Naive thymus-derived CD8-positive, alpha-beta T cell (primary cell): Measurements from ENCODE around the gene LRGUK. TPM values are rescaled to one million over a fixed set of nuclear protein-coding genes. Genes with fewer than 3 reads are reported as not detected.

ENCODE experiments used
- ATAC-seq, 2 donors: fragments of 150-1000 bp; cut with Tn5 transposase in 1 of 2; sonication (Bioruptor Pico), chemical (Tn5 transposase) in 1 of 2; 1 replicate in 1 of 2; 2 replicates in 1 of 2; pipeline ENCODE4 v1.10.0; 2021; ENCODE audit warnings: mild to moderate bottlenecking in 2 of 2, moderate library complexity in 2 of 2
- POLR2A ChIA-PET: fragments of 350-600 bp; sonication (Branson Sonifier 250); formaldehyde crosslinking; loops from one replicate; lab custom pipeline; 2021; ENCODE audit warnings: antibody characterized with exemption; lab: Charles Lee
- DNase-seq, 10 donors: peaks; one replicate each; pipeline versions ENCODE4 v3.0.0 to v3.0.0-alpha.2; 2020 to 2022
- H3K27ac Mint-ChIP-seq, 10 donors: one replicate each; pipeline ENCODE4 v1.8.0; 2020 to 2022; ENCODE audit warnings: mild to moderate bottlenecking in 10 of 10, mixed read lengths in 10 of 10, moderate library complexity in 4 of 10, inconsistent platforms in 1 of 10
- H3K27me3 Mint-ChIP-seq, 5 donors: one replicate each; pipeline ENCODE4 v1.8.0; 2021 to 2022; ENCODE audit warnings: mixed read lengths in 5 of 5
- H3K36me3 Mint-ChIP-seq, 3 donors: one replicate each; pipeline ENCODE4 v1.8.0; 2020 to 2022; ENCODE audit warnings: mixed read lengths in 3 of 3, mild to moderate bottlenecking in 2 of 3, inconsistent platforms in 1 of 3
- H3K4me1 Mint-ChIP-seq, 4 donors: one replicate each; pipeline ENCODE4 v1.8.0; 2021 to 2022; ENCODE audit warnings: mixed read lengths in 4 of 4
- H3K4me3 Mint-ChIP-seq, 10 donors: one replicate each; pipeline ENCODE4 v1.8.0; 2020 to 2022; ENCODE audit warnings: mild to moderate bottlenecking in 10 of 10, mixed read lengths in 10 of 10, moderate library complexity in 6 of 10, inconsistent platforms in 1 of 10
- H3K9me3 Mint-ChIP-seq, 9 donors: one replicate each; pipeline ENCODE4 v1.8.0; 2020 to 2022; ENCODE audit warnings: mixed read lengths in 9 of 9, mild to moderate bottlenecking in 3 of 9, inconsistent platforms in 1 of 9, moderate library complexity in 1 of 9
- polyA plus RNA-seq, 3 donors: library from polyadenylated mRNA; unstranded; fragments of 300-500 nt; fragmentation: Illumina TruSeq; gene quantifications; one replicate each; pipeline ENCODE4 v1.2.3, GENCODE V29; 2021
- total RNA-seq, 8 experiments: library from RNA in 2 of 8; stranded (reverse) in 2 of 8; gene quantifications; one replicate each; pipeline ENCODE4 v1.2.3 and lab custom pipeline; 2021 to 2026

Gene LRGUK
- total and polyA plus RNA-seq, 5 experiments from 2014 or later, result 0.09 to 0.60 (median 0.34) TPM; not detected in 2

DNA sequence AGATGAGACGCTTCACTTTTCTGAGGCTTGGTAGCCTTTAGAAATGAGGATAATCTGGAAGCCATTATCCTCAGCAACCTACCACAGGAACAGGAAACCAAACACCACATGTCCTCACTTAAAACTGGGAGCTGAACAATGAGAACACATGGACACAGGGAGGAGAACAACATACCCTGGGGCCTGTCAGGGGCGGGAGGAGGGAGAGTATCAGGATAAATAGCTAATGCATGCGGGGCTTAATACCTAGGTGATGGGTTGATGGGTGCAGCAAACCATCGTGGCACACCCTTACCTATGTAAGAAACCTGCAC, 48.9 kb downstream of the LRGUK start:
- no peaks in the 10 kb centered on the region for H3K9me3 Mint-ChIP-seq
- peaks cover 0 to 6% (median 0%) of the 10 kb centered on the region in 4 donors for H3K4me1 Mint-ChIP-seq
- H3K27ac Mint-ChIP-seq, result no peak overlapping the region
- no peaks in the 10 kb centered on the region for H3K36me3 Mint-ChIP-seq
- DNase-seq, result no peak
- H3K4me3 Mint-ChIP-seq, result no peak overlapping the region
- ATAC-seq, result no peak
- POLR2A ChIA-PET, result no interaction called here
- H3K27me3 Mint-ChIP-seq, result peaks cover 0 to 7% (median 0%) of the 10 kb centered on the region in 5 donors

DNA sequence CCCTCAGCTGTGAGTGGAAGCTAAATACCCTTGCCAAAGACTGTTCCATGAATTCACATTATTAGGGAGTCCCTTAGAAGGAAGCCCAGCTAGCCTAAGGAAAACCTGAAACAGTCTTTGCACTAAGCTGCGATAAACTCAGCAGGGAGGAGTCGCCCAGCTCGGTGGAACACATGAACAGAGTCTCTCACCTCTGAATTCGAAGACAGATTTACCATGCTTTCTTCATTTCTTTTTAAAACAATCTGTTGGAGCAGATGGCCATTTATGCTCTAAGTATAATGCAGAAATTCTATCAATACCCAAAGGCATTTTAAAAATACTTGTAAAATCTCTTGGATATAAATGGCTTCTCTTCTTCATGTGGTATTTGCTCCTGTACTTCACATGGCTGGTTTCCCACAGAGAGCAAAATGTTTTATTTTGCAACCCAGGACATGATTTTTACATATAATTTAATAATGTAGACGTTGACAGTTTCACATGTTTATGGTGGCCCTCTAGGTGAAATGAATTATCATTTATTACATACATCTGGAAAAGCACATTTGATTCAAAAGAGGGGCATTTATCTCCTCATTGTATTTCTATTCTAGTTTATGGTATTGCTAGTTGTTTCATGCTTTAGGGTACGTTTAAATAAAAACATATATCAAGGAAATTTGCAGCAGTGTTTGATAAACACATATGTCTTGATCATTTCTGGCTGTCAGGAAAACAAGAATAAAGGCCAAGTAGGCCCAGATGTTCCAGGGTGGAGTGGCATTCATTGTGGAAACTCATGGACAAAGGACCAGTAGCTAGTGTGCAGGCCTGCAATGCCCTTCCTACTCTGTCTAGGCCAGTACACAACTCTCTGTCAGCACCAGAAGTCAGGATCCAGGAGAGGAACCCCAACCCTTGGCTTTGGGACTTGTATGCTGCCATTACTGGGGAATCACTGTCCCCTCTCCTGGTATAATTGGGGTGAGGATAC, 52.2 kb downstream of the LRGUK start:
- no peaks in the 10 kb centered on the region for H3K9me3 Mint-ChIP-seq
- H3K27ac Mint-ChIP-seq, result no peak overlapping the region
- ATAC-seq (no peak), DNase-seq (no peak)
- peaks cover 0 to 3% (median 0%) of the 10 kb centered on the region in 5 donors for H3K27me3 Mint-ChIP-seq
- peaks cover 0 to 2% (median 0%) of the 10 kb centered on the region in 4 donors for H3K4me1 Mint-ChIP-seq
- H3K4me3 Mint-ChIP-seq, result no peak overlapping the region
- peaks cover 0 to 1% (median 0%) of the 10 kb centered on the region in 3 donors for H3K36me3 Mint-ChIP-seq
- POLR2A ChIA-PET, result no interaction called here

DNA sequence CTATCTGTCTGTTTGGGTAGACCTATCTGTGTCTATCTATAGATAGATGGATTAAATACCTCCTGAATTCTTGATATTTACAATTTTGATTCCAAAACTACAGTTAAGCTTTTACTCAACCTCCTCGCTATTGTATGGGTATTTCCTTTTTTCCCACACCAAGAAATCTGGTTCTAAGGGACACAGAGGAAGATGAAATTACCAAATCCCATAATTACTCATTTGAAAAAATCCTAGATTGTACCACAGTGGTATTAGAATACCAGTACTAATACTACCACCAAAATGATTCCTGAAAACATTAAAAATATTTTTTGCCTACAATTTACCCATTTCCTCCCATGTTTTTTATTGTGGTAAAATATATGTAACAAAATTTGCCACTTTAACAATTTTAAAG, 53.2 kb downstream of the LRGUK start:
- Mint-ChIP-seq H3K27ac (no peak overlapping the region), H3K4me3 (no peak overlapping the region), H3K4me1 (no peaks in the 10 kb centered on the region), H3K27me3 (peaks cover 0 to 3% (median 0%) of the 10 kb centered on the region in 5 donors), H3K36me3 (peaks cover 0 to 5% (median 0%) of the 10 kb centered on the region in 3 donors), H3K9me3 (no peaks in the 10 kb centered on the region)
- POLR2A ChIA-PET, result no interaction called here
- DNase-seq (no peak), ATAC-seq (no peak)

DNA sequence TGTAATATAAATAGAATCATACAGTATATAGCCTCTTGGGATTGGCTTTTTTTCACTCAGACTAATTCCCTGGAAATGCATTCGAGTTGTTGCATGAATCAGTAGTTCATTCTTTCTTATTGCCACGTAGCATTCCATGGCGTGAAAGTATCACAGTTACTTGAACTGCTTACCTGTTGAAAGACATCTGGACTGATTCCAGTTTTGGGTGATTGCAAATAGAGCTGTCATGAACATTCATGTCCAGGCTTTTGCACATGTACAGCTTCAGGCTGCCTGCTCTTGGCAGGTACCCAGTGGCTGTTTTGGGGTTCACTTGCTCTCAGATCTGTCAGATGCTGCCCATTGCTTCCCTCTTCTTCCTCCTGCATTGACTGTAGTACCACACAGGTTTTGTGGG, 54.9 kb downstream of the LRGUK start:
- Mint-ChIP-seq H3K36me3 (peaks cover 0 to 5% (median 0%) of the 10 kb centered on the region in 3 donors), H3K4me3 (no peak overlapping the region), H3K27ac (no peak overlapping the region), H3K9me3 (no peaks in the 10 kb centered on the region), H3K27me3 (peaks cover 0 to 3% (median 0%) of the 10 kb centered on the region in 5 donors), H3K4me1 (no peaks in the 10 kb centered on the region)
- POLR2A ChIA-PET, result no interaction called here
- DNase-seq (no peak), ATAC-seq (no peak)

DNA sequence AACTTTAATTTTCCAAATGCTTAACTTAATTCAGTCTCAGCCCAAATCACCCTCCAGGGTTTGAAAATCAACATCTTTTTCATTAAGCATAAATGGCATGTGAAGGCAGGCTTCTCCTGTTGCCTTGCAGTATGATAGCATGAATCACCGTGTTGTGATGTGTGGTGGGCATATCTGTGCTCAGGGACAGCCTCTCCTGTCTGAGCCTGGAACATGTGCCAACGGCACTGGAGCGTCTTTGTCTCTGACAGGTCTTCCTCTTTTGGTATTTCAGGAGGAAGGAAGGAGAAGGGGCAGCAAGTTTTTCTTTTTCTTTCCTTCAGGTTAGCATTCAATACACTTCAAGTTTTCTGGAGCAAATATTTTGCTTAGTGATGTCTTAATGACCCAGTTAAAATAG, 57.6 kb downstream of the LRGUK start:
- peaks cover 0 to 5% (median 0%) of the 10 kb centered on the region in 3 donors for H3K36me3 Mint-ChIP-seq
- H3K4me1 Mint-ChIP-seq, result no peaks in the 10 kb centered on the region
- POLR2A ChIA-PET, result no interaction called here
- DNase-seq (no peak), ATAC-seq (no peak)
- H3K4me3 Mint-ChIP-seq, result no peak overlapping the region
- peaks cover 0 to 8% (median 3%) of the 10 kb centered on the region in 5 donors for H3K27me3 Mint-ChIP-seq
- no peaks in the 10 kb centered on the region for H3K9me3 Mint-ChIP-seq
- H3K27ac Mint-ChIP-seq, result no peak overlapping the region

DNA sequence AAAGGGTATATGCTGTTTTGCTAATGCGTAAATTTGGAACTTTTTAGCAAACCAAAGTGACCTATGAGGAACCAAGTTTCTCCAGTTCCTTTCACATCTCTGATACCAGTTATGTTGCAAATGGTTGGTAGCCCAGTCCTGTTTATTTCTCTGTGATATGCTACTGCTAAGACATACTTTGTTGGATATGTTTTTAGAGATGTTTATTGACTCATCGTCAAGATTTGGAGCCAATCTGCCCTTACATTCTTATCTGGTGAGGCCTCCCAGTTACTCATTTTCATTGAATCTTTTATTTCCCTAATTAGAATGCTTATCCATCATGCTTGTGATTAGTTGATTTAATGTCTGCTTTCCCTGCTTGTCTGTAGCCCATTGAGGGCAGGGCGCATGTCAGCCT, 58.9 kb downstream of the LRGUK start:
- POLR2A ChIA-PET, result no interaction called here
- H3K27me3 Mint-ChIP-seq, result peaks cover 0 to 8% (median 3%) of the 10 kb centered on the region in 5 donors
- no peak for ATAC-seq
- H3K36me3 Mint-ChIP-seq, result peaks cover 0 to 5% (median 0%) of the 10 kb centered on the region in 3 donors
- H3K4me1 Mint-ChIP-seq, result no peaks in the 10 kb centered on the region
- DNase-seq, result no peak
- H3K9me3 Mint-ChIP-seq, result no peaks in the 10 kb centered on the region
- no peak overlapping the region for H3K27ac Mint-ChIP-seq
- H3K4me3 Mint-ChIP-seq, result no peak overlapping the region

DNA sequence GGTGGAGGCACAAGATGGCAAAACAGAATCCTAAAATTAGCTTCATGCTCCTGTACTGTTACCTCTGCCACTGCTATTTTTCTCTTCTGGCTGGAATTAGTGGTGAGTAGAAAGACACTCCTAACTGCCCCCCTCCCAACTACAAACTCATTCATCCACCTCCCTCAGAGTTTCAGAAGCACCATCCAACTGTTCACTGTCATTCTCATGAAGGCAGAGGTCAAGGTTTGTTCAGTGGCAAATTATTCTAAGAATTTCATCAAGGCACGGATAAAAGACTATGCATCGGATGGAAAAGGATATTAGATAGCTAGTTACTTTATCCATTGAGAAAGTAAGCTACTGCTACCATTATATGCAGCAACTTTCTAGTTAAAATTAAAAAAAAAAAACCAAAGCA, 59.7 kb downstream of the LRGUK start:
- H3K4me1 Mint-ChIP-seq, result no peaks in the 10 kb centered on the region
- POLR2A ChIA-PET, result no interaction called here
- no peak for ATAC-seq

DNA sequence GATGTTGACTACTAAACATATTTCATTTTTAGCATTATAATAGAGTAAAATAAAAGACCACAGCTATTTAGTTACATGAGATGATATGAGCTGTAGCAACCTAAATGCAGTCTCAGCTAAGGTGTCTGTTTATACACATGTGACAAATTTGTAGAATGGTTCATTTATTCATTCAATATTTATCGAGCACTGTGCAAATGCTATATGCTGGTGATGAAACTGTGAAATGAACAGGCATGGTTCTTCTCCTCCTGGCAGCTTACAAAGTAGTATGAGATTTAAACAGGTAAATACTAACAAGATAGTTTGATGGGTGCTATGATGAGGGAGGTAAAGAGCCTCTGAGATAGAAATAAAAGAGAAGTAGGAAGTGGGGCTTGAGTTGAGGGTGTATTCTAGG, 60.8 kb downstream of the LRGUK start:
- DNase-seq (no peak), ATAC-seq (no peak)
- H3K27ac Mint-ChIP-seq, result no peak overlapping the region
- H3K27me3 Mint-ChIP-seq, result peaks cover 0 to 8% (median 0%) of the 10 kb centered on the region in 5 donors
- no peaks in the 10 kb centered on the region for H3K4me1 Mint-ChIP-seq
- peaks cover 0 to 5% (median 0%) of the 10 kb centered on the region in 3 donors for H3K36me3 Mint-ChIP-seq
- no peaks in the 10 kb centered on the region for H3K9me3 Mint-ChIP-seq
- POLR2A ChIA-PET, result no interaction called here
- no peak overlapping the region for H3K4me3 Mint-ChIP-seq

More for the DNA sequence above, 59.7 kb downstream of the LRGUK start:
- Mint-ChIP-seq H3K9me3 (no peaks in the 10 kb centered on the region), H3K27ac (no peak overlapping the region), H3K36me3 (peaks cover 0 to 5% (median 0%) of the 10 kb centered on the region in 3 donors), H3K4me3 (no peak overlapping the region), H3K27me3 (peaks cover 0 to 8% (median 3%) of the 10 kb centered on the region in 5 donors)
- DNase-seq, result no peak

DNA sequence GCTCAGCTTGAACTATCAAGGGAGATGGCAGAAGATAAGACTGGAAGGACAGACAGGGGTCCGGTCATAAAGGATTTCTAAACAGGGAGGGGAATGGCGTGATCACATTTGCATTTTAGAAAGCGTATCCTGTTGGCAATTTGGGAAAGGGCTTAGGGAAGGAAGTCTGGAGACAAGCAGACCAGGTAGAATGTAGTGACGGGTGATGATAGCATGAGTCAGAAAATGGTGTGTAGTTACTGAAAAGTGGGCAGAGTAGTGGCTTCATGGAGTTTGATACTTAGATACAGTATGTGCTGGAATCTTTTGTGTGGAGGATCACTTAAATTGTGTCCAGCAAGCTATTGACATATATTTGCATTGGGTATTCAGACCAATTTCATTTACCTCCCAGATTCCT, 61.2 kb downstream of the LRGUK start:
- no peaks in the 10 kb centered on the region for H3K9me3 Mint-ChIP-seq
- POLR2A ChIA-PET, result no interaction called here
- no peak overlapping the region for H3K4me3 Mint-ChIP-seq
- peaks cover 0 to 5% (median 0%) of the 10 kb centered on the region in 3 donors for H3K36me3 Mint-ChIP-seq
- H3K27ac Mint-ChIP-seq, result no peak overlapping the region
- H3K27me3 Mint-ChIP-seq, result peaks cover 0 to 8% (median 0%) of the 10 kb centered on the region in 5 donors
- no peak for ATAC-seq
- no peaks in the 10 kb centered on the region for H3K4me1 Mint-ChIP-seq
- no peak for DNase-seq

DNA sequence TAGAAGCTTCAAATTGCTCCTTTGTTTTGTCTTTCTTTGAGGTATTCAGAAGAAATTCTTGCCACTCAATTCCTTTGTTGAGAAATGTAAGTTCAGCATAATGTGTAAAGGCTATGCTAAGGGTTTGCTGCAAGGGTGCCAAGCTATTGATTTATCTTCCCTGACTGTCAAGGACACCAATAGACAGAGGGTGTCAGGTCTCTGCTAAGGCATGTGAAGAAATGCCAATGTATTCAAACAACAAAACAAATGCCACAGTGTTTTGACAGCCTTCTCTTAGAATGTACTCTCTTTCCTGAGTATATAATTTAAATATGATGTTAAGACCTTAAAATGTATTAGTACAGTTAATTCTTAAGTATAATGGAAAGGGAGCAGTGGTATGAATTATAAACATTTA, 62.4 kb downstream of the LRGUK start:
- no peak overlapping the region for H3K27ac Mint-ChIP-seq
- H3K4me3 Mint-ChIP-seq, result no peak overlapping the region
- H3K36me3 Mint-ChIP-seq, result peaks cover 0 to 2% (median 0%) of the 10 kb centered on the region in 3 donors
- ATAC-seq (no peak), DNase-seq (no peak)
- POLR2A ChIA-PET, result no interaction called here
- H3K27me3 Mint-ChIP-seq, result peaks cover 0 to 12% (median 0%) of the 10 kb centered on the region in 5 donors
- H3K4me1 Mint-ChIP-seq, result no peaks in the 10 kb centered on the region
- H3K9me3 Mint-ChIP-seq, result no peaks in the 10 kb centered on the region

DNA sequence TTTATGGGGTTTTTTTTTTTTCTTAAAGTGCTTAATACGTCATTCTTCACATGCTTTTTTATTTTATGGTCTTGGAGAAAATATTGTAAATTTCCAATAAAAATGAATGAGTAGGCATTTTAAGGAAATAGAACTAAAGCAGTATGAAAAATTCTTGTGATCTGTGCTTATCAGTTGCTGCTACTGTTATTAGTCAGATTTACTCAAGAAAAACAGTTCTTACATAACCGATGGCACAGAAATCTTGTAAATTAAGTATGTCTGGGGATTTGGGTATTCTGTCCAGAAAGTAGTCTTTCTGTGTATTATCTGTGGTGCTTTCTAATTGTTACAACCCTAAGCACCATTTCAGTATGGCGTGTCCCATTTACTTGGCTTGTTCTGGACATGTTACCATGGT, 64.7 kb downstream of the LRGUK start:
- peaks cover 0 to 12% (median 0%) of the 10 kb centered on the region in 5 donors for H3K27me3 Mint-ChIP-seq

DNA sequence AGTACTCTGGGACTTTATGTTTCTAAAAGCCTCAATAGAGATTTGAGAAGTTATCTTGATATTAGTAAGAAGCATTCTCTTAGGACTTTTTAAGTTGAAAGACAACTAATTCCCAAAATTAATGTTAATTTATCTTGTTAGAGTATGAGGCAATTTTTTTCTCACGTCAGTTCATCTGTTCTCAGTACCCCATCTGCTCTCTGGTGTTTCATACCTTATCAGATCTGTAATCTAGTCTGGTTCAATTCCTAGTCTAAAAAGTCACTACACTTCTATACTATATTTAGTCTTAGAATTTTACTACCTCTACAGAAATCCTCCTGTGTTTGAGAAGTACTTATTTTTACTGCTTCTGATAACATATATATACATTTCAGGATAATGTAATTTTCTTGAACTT, 66.1 kb downstream of the LRGUK start:
- Mint-ChIP-seq H3K9me3 (no peaks in the 10 kb centered on the region), H3K4me1 (no peaks in the 10 kb centered on the region)
- POLR2A ChIA-PET, result no interaction called here

More for the DNA sequence above, 64.7 kb downstream of the LRGUK start:
- POLR2A ChIA-PET, result no interaction called here
- no peaks in the 10 kb centered on the region for H3K36me3 Mint-ChIP-seq
- DNase-seq (no peak), ATAC-seq (no peak)
- no peaks in the 10 kb centered on the region for H3K9me3 Mint-ChIP-seq
- H3K4me3 Mint-ChIP-seq, result no peak overlapping the region
- no peaks in the 10 kb centered on the region for H3K4me1 Mint-ChIP-seq
- no peak overlapping the region for H3K27ac Mint-ChIP-seq

DNA sequence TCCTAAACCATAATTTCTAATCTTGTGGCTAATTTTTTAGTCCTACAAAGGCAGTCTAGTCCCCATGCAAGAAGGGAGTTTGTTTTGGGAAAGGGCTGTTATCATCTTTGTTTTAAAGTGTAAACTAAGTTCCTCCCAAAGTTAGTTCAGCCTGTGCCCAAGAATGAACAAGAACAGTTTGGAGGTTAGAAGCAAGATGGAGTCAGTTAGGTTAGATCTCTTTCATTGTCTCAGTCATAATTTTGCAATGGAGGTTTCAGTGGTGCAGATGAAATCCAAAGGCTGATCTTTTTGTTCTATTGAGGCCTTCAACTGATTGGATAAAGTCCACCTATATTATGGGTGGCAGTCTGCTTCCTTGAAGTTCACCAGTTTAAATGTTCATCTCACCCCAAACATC, 68.1 kb downstream of the LRGUK start:
- ATAC-seq, result no peak
- H3K4me3 Mint-ChIP-seq, result no peak overlapping the region
- no peak for DNase-seq
- no peaks in the 10 kb centered on the region for H3K9me3 Mint-ChIP-seq
- H3K4me1 Mint-ChIP-seq, result no peaks in the 10 kb centered on the region
- no peaks in the 10 kb centered on the region for H3K36me3 Mint-ChIP-seq
- no peak overlapping the region for H3K27ac Mint-ChIP-seq
- POLR2A ChIA-PET, result no interaction called here
- H3K27me3 Mint-ChIP-seq, result peaks cover 0 to 4% (median 0%) of the 10 kb centered on the region in 5 donors

More for the DNA sequence above, 66.1 kb downstream of the LRGUK start:
- Mint-ChIP-seq H3K4me3 (no peak overlapping the region), H3K27me3 (peaks cover 0 to 8% (median 0%) of the 10 kb centered on the region in 5 donors), H3K27ac (no peak overlapping the region), H3K36me3 (no peaks in the 10 kb centered on the region)
- ATAC-seq, result no peak
- no peak for DNase-seq
